GM23338 (cell line): ENCODE results near the gene RPS6KA1. TPM values are rescaled to one million over a fixed set of nuclear protein-coding genes. Genes with fewer than 3 reads are reported as not detected.
A peak's percentile ranks its signal among the peaks of the same experiment; 100 is the strongest.

Experiments used
- ATAC-seq: fragments of 200-7000 bp; cut with Tn5 transposase; 3 replicates; pipeline ENCODE4 v1.9.1; 2020
- DNase-seq: peaks from one replicate; pipeline ENCODE4 v3.0.0-alpha.2; 2015; ENCODE audit warnings: low spot score
- H2AFZ ChIP-seq: fragments of 200-600 bp; sonication (generic); 2 replicates; pipeline ENCODE4 v1.8.0; 2016; ENCODE audit warnings: antibody characterized with exemption, mild to moderate bottlenecking, moderate library complexity
- H3F3A ChIP-seq: fragments of 200-600 bp; sonication (generic); replicated peaks from 2 replicates; pipeline ENCODE4 v1.8.0; 2017; ENCODE audit warnings: antibody characterized with exemption, mixed run types, low read depth
- H3K27ac ChIP-seq: fragments of 200-600 bp; sonication (generic); 2 replicates; pipeline ENCODE4 v1.6.1; 2016; ENCODE audit warnings: low read depth
- H3K27me3 ChIP-seq: fragments of 200-600 bp; sonication (generic); 2 replicates; pipeline ENCODE4 v1.8.0; 2016; ENCODE audit warnings: mild to moderate bottlenecking, mixed run types, moderate library complexity; ENCODE audit not compliant: insufficient read depth
- H3K36me3 ChIP-seq: fragments of 200-600 bp; sonication (generic); 2 replicates; pipeline ENCODE4 v1.8.0; 2016; ENCODE audit warnings: mild to moderate bottlenecking; ENCODE audit not compliant: insufficient read depth
- H3K4me1 ChIP-seq: fragments of 200-600 bp; sonication (generic); 2 replicates; pipeline ENCODE4 v1.8.0; 2016; ENCODE audit warnings: mild to moderate bottlenecking, moderate library complexity; ENCODE audit not compliant: insufficient read depth
- H3K4me2 ChIP-seq: fragments of 200-600 bp; sonication (generic); 2 replicates; pipeline ENCODE4 v1.7.1; 2017; ENCODE audit warnings: mixed run types
- H3K4me3 ChIP-seq: fragments of 200-600 bp; sonication (generic); 2 replicates; pipeline ENCODE4 v1.6.1; 2016; ENCODE audit warnings: mixed run types
- H3K79me2 ChIP-seq: fragments of 200-600 bp; sonication (generic); replicated peaks from 2 replicates; pipeline ENCODE4 v1.8.0; 2017; ENCODE audit warnings: mild to moderate bottlenecking; ENCODE audit not compliant: insufficient read depth
- H3K9me2 ChIP-seq: fragments of 200-600 bp; sonication (generic); 2 replicates; pipeline ENCODE4 v1.8.0; 2017; ENCODE audit not compliant: insufficient read depth
- H4K20me1 ChIP-seq: fragments of 200-600 bp; sonication (generic); replicated peaks from 2 replicates; pipeline ENCODE4 v1.8.0; 2017; ENCODE audit warnings: mild to moderate bottlenecking; ENCODE audit not compliant: insufficient read depth
- H3K27ac Mint-ChIP-seq: 2 replicates; pipeline ENCODE4 v1.8.0; 2020; ENCODE audit warnings: inconsistent platforms, mild to moderate bottlenecking, moderate library complexity, mixed read lengths
- H3K27me3 Mint-ChIP-seq: 3 replicates; pipeline ENCODE4 v1.8.0; 2022; ENCODE audit warnings: low read depth, mild to moderate bottlenecking, moderate library complexity, mixed read lengths, inconsistent platforms; ENCODE audit not compliant: insufficient read depth, poor library complexity
- H3K36me3 Mint-ChIP-seq: 3 replicates; pipeline ENCODE4 v1.8.0; 2021; ENCODE audit warnings: low read depth, mild to moderate bottlenecking, inconsistent platforms, moderate library complexity, mixed read lengths
- H3K4me1 Mint-ChIP-seq: 3 replicates; pipeline ENCODE4 v1.8.0; 2020; ENCODE audit warnings: mild to moderate bottlenecking, inconsistent platforms, mixed read lengths
- H3K4me3 Mint-ChIP-seq: 3 replicates; pipeline ENCODE4 v1.8.0; 2021; ENCODE audit warnings: moderate library complexity, mild to moderate bottlenecking, inconsistent platforms, mixed read lengths
- H3K9me3 Mint-ChIP-seq: 3 replicates; pipeline ENCODE4 v1.8.0; 2020; ENCODE audit warnings: moderate library complexity, mild to moderate bottlenecking, inconsistent platforms, mixed read lengths
- CREB1 ChIP-seq: fragments of 250-450 bp; sonication (Bioruptor Pico); IDR thresholded peaks from 2 replicates; pipeline ENCODE4 v1.5.0; 2020; ENCODE audit warnings: low read depth, mild to moderate bottlenecking, moderate library complexity
- EZH2 ChIP-seq: fragments of 200-600 bp; sonication (generic); IDR thresholded peaks from one replicate; pipeline ENCODE4 v1.8.0; 2017; ENCODE audit warnings: antibody characterized with exemption, mild to moderate bottlenecking, low read depth; ENCODE audit not compliant: unreplicated experiment
- EZH2phosphoT487 ChIP-seq: fragments of 200-600 bp; sonication (generic); IDR thresholded peaks from one replicate; pipeline ENCODE4 v1.8.1; 2018; ENCODE audit warnings: antibody characterized with exemption; ENCODE audit not compliant: unreplicated experiment
- JUNB ChIP-seq: IDR thresholded peaks from one replicate; pipeline ENCODE4 v1.6.1; 2016; ENCODE audit warnings: antibody characterized with exemption; ENCODE audit not compliant: unreplicated experiment
- NANOG ChIP-seq: IDR thresholded peaks from 2 replicates; pipeline ENCODE4 v1.6.1; 2016; ENCODE audit warnings: antibody characterized with exemption, borderline replicate concordance
- POLR2AphosphoS5 ChIP-seq: IDR thresholded peaks from 2 replicates; pipeline ENCODE4 v1.6.1; 2016; ENCODE audit warnings: antibody characterized with exemption, low read depth
- STAT1 ChIP-seq: IDR thresholded peaks from one replicate; pipeline ENCODE4 v1.6.1; 2016; ENCODE audit warnings: antibody characterized with exemption; ENCODE audit not compliant: unreplicated experiment
- ZNF114 ChIP-seq: fragments of 250-450 bp; sonication (Bioruptor Pico); IDR thresholded peaks from 2 replicates; pipeline ENCODE4 v1.5.0; 2020; ENCODE audit warnings: mild to moderate bottlenecking, moderate library complexity
- ZNF331 ChIP-seq: fragments of 250-450 bp; sonication (Bioruptor Pico); IDR thresholded peaks from 2 replicates; pipeline ENCODE4 v1.5.0; 2020; ENCODE audit warnings: low read depth, mild to moderate bottlenecking, moderate library complexity
- polyA plus RNA-seq: library from polyadenylated mRNA; unstranded; fragments of >200 nt; fragmentation: Nextera tagmentation; extraction: Ambion mirVana; gene quantifications from 2 replicates; pipeline ENCODE4 v1.2.1, GENCODE V29; 2016
- total RNA-seq: library from RNA; depleted of rRNA; stranded (reverse); fragments of >200 nt; shearing (Covaris generic); gene quantifications from 2 replicates; pipeline ENCODE4 v1.2.3, GENCODE V29; 2014
- TF ChIP-seq, protein P1 (sequence below): IDR thresholded peaks from 2 replicates; pipeline ENCODE4 v1.6.1; 2016; ENCODE audit warnings: antibody characterized with exemption
- TF ChIP-seq, protein P2 (sequence below): IDR thresholded peaks from one replicate; pipeline ENCODE4 v1.6.1; 2018; ENCODE audit warnings: antibody characterized with exemption; ENCODE audit not compliant: unreplicated experiment
- TF ChIP-seq, protein P3 (sequence below), 2 experiments: fragments of 200-600 bp in 1 of 2; sonication (generic) in 1 of 2; conservative IDR thresholded peaks; 2 replicates each; pipeline versions ENCODE4 v1.5.1 to v1.6.1; 2016 to 2017; ENCODE audit warnings: antibody characterized with exemption in 2 of 2, low read depth in 2 of 2, mild to moderate bottlenecking in 2 of 2, moderate library complexity in 1 of 2
- TF ChIP-seq, protein P4 (sequence below): fragments of 250-450 bp; sonication (Bioruptor Pico); IDR thresholded peaks from 2 replicates; pipeline ENCODE4 v1.5.0; 2020; ENCODE audit warnings: mild to moderate bottlenecking, moderate library complexity

The RPS6KA1 gene
- total and polyA plus RNA-seq, 2 experiments from 2014 or later, result 28.3 to 68.6 TPM

DNA sequence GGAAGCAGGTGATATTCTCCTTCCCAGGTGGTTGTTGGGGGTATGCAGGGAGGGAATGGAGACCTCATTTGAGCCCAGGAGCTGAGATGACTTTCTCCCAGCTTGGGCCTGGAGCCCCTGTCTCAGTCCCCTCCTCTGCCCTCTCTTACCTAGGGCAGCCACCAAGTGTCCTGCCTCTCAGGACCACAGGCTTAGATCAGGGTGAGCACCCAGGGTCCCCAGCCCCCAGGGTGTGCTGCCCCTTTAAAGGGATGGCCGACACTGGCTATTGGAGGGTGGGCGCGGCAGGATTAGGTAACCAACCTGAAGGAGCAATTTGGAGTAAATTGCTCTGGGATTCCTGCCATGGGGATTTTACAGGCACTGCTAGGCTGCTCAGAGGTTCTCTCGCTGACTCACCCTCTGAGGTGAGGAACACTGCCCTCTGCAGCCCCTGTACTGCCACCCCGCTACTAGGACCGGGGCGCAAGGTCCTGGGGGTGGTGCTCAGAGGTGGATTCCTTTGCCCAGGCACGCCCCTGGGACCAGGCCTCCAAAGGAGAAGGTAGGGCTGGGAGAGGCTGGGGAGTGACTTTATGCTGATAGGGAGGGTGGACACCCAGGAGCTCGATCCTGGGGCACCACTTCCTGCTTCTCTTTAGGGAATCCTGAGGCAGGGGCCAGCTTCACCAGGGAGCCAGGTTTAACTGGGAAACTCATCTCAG is 1.5 kb downstream of the RPS6KA1 start:
- peak; percentile 89 for ATAC-seq
- Mint-ChIP-seq H3K36me3 (no peaks in the 10 kb centered on the region), H3K27ac (peak overlapping the region; percentile 72; the same call in 1 of the 2 replicates), H3K4me3 (peak overlapping the region; percentile 89), H3K9me3 (no peaks in the 10 kb centered on the region), H3K4me1 (peaks cover 18% of the 10 kb centered on the region; the same call in 2 of the 3 replicates), H3K27me3 (peaks cover 6% of the 10 kb centered on the region)
- Histone ChIP-seq H2AFZ (0 out of 2 replicates have a peak overlapping the region, but pooled peaks have one; percentile 3), H3K27me3 (no peaks in the 10 kb centered on the region), H3K4me3 (peak overlapping the region; percentile 95), H4K20me1 (peaks cover 7% of the 10 kb centered on the region), H3K4me1 (peaks cover 20% of the 10 kb centered on the region), H3F3A (peaks cover 14% of the 10 kb centered on the region; the same call in 1 of the 2 replicates), H3K79me2 (peaks cover 37% of the 10 kb centered on the region), H3K36me3 (no peaks in the 10 kb centered on the region), H3K4me2 (peak overlapping the region; percentile 99), H3K9me2 (no peaks in the 10 kb centered on the region), H3K27ac (peak overlapping the region; percentile 88)
- TF ChIP-seq JUNB, result no peak
- TF ChIP-seq ZNF114, result no peak
- TF ChIP-seq CREB1 (CRISPR knock-in tag), result 0 out of 2 replicates have a peak, but pooled peaks have one; percentile 22
- no peak for TF ChIP-seq ZNF331 (CRISPR knock-in tag)
- peak; percentile 54 for TF ChIP-seq POLR2AphosphoS5
- TF ChIP-seq EZH2, result no peak
- TF ChIP-seq NANOG, result no peak
- TF ChIP-seq, protein P1, sequence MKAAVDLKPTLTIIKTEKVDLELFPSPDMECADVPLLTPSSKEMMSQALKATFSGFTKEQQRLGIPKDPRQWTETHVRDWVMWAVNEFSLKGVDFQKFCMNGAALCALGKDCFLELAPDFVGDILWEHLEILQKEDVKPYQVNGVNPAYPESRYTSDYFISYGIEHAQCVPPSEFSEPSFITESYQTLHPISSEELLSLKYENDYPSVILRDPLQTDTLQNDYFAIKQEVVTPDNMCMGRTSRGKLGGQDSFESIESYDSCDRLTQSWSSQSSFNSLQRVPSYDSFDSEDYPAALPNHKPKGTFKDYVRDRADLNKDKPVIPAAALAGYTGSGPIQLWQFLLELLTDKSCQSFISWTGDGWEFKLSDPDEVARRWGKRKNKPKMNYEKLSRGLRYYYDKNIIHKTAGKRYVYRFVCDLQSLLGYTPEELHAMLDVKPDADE, result no peak
- TF ChIP-seq, protein P2, sequence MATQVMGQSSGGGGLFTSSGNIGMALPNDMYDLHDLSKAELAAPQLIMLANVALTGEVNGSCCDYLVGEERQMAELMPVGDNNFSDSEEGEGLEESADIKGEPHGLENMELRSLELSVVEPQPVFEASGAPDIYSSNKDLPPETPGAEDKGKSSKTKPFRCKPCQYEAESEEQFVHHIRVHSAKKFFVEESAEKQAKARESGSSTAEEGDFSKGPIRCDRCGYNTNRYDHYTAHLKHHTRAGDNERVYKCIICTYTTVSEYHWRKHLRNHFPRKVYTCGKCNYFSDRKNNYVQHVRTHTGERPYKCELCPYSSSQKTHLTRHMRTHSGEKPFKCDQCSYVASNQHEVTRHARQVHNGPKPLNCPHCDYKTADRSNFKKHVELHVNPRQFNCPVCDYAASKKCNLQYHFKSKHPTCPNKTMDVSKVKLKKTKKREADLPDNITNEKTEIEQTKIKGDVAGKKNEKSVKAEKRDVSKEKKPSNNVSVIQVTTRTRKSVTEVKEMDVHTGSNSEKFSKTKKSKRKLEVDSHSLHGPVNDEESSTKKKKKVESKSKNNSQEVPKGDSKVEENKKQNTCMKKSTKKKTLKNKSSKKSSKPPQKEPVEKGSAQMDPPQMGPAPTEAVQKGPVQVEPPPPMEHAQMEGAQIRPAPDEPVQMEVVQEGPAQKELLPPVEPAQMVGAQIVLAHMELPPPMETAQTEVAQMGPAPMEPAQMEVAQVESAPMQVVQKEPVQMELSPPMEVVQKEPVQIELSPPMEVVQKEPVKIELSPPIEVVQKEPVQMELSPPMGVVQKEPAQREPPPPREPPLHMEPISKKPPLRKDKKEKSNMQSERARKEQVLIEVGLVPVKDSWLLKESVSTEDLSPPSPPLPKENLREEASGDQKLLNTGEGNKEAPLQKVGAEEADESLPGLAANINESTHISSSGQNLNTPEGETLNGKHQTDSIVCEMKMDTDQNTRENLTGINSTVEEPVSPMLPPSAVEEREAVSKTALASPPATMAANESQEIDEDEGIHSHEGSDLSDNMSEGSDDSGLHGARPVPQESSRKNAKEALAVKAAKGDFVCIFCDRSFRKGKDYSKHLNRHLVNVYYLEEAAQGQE, result no peak
- TF ChIP-seq, protein P3, sequence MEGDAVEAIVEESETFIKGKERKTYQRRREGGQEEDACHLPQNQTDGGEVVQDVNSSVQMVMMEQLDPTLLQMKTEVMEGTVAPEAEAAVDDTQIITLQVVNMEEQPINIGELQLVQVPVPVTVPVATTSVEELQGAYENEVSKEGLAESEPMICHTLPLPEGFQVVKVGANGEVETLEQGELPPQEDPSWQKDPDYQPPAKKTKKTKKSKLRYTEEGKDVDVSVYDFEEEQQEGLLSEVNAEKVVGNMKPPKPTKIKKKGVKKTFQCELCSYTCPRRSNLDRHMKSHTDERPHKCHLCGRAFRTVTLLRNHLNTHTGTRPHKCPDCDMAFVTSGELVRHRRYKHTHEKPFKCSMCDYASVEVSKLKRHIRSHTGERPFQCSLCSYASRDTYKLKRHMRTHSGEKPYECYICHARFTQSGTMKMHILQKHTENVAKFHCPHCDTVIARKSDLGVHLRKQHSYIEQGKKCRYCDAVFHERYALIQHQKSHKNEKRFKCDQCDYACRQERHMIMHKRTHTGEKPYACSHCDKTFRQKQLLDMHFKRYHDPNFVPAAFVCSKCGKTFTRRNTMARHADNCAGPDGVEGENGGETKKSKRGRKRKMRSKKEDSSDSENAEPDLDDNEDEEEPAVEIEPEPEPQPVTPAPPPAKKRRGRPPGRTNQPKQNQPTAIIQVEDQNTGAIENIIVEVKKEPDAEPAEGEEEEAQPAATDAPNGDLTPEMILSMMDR (conservative IDR thresholded peaks at IDR 0.05; ENCODE audit: low read depth in 2 of 2), result peak; percentile 52 to 79
- TF ChIP-seq, protein P4, sequence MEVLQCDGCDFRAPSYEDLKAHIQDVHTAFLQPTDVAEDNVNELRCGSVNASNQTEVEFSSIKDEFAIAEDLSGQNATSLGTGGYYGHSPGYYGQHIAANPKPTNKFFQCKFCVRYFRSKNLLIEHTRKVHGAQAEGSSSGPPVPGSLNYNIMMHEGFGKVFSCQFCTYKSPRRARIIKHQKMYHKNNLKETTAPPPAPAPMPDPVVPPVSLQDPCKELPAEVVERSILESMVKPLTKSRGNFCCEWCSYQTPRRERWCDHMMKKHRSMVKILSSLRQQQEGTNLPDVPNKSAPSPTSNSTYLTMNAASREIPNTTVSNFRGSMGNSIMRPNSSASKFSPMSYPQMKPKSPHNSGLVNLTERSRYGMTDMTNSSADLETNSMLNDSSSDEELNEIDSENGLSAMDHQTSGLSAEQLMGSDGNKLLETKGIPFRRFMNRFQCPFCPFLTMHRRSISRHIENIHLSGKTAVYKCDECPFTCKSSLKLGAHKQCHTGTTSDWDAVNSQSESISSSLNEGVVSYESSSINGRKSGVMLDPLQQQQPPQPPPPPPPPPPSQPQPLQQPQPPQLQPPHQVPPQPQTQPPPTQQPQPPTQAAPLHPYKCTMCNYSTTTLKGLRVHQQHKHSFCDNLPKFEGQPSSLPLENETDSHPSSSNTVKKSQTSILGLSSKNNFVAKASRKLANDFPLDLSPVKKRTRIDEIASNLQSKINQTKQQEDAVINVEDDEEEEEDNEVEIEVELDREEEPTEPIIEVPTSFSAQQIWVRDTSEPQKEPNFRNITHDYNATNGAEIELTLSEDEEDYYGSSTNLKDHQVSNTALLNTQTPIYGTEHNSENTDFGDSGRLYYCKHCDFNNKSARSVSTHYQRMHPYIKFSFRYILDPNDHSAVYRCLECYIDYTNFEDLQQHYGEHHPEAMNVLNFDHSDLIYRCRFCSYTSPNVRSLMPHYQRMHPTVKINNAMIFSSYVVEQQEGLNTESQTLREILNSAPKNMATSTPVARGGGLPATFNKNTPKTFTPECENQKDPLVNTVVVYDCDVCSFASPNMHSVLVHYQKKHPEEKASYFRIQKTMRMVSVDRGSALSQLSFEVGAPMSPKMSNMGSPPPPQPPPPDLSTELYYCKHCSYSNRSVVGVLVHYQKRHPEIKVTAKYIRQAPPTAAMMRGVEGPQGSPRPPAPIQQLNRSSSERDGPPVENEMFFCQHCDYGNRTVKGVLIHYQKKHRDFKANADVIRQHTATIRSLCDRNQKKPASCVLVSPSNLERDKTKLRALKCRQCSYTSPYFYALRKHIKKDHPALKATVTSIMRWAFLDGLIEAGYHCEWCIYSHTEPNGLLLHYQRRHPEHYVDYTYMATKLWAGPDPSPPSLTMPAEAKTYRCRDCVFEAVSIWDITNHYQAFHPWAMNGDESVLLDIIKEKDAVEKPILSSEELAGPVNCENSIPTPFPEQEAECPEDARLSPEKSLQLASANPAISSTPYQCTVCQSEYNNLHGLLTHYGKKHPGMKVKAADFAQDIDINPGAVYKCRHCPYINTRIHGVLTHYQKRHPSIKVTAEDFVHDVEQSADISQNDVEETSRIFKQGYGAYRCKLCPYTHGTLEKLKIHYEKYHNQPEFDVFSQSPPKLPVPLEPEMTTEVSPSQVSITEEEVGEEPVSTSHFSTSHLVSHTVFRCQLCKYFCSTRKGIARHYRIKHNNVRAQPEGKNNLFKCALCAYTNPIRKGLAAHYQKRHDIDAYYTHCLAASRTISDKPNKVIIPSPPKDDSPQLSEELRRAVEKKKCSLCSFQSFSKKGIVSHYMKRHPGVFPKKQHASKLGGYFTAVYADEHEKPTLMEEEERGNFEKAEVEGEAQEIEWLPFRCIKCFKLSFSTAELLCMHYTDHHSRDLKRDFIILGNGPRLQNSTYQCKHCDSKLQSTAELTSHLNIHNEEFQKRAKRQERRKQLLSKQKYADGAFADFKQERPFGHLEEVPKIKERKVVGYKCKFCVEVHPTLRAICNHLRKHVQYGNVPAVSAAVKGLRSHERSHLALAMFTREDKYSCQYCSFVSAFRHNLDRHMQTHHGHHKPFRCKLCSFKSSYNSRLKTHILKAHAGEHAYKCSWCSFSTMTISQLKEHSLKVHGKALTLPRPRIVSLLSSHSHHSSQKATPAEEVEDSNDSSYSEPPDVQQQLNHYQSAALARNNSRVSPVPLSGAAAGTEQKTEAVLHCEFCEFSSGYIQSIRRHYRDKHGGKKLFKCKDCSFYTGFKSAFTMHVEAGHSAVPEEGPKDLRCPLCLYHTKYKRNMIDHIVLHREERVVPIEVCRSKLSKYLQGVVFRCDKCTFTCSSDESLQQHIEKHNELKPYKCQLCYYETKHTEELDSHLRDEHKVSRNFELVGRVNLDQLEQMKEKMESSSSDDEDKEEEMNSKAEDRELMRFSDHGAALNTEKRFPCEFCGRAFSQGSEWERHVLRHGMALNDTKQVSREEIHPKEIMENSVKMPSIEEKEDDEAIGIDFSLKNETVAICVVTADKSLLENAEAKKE (CRISPR knock-in tag), result 0 out of 2 replicates have a peak, but pooled peaks have one; percentile 25
- no peak for TF ChIP-seq EZH2phosphoT487
- no peak for TF ChIP-seq STAT1
- peak; percentile 93 for DNase-seq
